HG03354 (cell line): ENCODE results near the gene ECI1.
"Not testable (repeated sequence)": the region's sequence is repeated elsewhere in the genome, so short reads cannot be mapped to it uniquely, and the experiment has no call there.

Experiments
- ATAC-seq: cut with Tn5 transposase; IDR thresholded peaks from one replicate; pipeline ENCODE4 v1.9.1; 2021; ENCODE audit warnings: mild to moderate bottlenecking; ENCODE audit not compliant: unreplicated experiment, poor library complexity, severe bottlenecking

The ECI1 gene

DNA sequence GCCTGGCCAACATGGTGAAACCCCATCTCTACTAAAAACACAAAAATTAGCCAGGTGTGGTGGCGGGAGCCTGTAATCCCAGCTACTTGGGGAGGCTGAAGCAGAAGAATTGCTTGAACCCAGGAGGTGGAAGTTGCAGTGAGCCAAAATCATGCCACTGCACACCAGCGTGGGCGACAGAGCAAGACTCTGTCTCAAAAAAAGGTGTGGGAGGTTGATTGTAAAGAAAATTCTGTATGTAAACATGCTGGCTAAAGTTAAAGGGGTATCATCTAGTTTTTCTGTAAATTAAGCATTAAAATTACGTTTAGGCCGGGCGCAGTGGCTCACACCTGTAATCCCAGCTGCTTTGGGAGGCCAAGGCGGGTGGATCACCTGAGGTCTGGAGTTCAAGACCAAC, 7.1 kb upstream of the ECI1 start:
- not testable (repeated sequence) for ATAC-seq

DNA sequence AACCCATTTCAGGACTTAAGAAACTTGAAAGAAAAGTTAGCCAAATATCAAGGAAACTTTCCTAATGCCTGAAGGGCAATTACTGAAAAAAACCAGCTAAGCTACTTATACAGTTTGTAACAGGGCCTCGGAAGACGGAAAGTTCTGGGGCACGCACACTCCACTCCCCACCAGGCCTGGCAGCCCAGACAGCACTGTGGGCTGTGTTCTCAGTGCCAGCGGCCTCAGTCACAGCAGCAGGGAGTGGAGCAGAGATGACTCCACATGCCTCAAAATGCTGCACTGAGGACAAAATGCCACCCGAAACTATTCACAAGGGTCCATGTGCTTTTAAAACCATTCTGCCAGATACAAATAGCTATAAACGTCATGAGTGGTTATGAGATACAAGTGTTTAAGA, 6.3 kb upstream of the ECI1 start:
- no peak for ATAC-seq

DNA sequence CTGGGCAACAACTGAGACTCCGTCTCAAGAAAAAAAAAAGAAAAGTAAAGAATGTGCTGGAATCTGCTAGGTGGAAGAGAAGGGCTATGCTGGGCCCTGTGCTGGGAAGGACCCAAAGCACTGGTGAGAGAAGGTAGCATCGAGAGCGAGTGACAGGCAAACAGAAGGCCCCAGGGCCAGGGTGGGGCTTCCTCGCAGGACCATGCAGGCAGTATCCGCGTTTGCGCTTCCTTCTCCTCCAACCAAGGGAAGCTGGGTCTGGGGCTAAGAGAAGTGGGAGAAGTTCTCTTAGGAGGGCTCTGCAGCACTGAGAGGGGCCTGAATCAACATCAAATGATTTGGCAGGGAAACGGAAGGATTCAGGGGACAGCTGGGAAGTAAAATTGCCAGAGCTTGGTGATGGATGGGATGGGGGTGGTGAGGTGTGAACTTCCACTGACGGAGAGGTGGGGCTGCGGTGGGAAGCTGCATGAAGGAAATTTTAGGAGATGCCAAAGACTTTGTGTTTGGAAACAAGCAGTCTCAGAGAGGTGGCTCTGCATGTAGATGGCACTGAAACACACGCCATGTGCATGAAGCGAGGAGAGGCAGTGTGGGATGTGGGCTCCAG, 5.2 kb upstream of the ECI1 start:
- no peak for ATAC-seq

DNA sequence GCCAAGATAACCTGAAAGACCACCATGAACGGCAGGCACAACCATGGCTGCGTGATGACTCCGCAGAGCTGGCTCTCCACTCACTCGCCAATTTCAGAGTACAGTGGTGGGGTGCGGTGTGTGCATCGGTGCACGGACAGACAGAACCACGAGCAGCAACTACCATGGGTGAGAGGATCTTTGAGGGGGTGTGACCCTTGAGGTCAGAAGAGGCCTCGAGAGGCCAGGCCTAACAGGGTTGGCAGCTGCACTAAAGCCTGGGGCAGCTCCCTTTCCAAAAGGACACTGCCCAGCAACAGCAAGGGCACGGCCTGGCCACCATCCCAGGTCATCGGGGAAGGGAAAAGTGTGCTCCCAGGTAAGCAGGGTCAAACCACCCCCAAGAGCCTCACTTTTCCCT, 1.9 kb upstream of the ECI1 start:
- ATAC-seq, result no peak

DNA sequence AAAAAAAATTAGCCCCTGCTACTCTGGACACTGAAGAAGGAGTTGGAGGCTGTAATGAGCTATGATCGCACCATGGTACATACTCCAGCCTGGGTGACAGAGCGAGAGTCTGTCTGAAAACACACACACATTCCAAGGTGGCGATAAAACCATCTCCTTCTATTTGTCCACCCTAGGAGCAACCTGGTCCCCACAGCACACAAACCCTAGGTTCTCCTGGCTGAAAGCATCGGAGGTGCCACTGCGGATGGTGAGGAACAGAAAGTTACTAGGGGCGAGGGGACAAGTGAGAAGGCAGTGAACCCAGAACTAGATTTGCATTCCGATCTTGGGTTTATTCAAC, 1.4 kb upstream of the ECI1 start:
- ATAC-seq, result no peak

DNA sequence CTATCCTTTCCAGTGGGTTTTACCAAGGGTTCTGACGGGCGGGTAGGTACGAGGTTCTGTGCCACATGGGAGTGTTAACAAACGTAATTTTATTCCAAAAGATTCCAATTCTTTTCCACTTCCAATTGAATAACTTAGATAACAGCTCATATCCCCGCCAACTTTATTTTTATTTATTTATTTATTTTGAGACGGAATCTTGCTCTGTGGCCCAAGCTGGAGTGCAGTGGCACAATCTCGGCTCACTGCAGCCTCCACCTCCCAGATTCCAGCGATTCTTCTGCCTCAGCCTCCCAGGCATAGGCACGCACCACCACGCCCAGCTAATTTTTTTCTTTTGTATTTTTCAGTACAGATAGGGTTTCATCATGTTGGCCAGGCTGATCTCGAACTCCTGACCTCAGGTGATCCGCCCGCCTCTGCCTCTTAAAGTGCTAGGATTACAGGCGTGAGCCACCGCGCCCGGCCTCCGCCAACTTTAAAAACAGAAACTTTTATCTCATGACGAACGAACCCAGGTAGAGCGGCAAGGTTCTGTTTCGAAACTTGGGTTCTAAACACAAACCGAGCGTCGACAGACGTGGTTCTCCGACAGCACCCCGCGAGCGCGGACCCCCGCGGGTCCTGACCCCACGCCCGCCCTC, 613 bp downstream of the ECI1 start:
- ATAC-seq, result no peak

DNA sequence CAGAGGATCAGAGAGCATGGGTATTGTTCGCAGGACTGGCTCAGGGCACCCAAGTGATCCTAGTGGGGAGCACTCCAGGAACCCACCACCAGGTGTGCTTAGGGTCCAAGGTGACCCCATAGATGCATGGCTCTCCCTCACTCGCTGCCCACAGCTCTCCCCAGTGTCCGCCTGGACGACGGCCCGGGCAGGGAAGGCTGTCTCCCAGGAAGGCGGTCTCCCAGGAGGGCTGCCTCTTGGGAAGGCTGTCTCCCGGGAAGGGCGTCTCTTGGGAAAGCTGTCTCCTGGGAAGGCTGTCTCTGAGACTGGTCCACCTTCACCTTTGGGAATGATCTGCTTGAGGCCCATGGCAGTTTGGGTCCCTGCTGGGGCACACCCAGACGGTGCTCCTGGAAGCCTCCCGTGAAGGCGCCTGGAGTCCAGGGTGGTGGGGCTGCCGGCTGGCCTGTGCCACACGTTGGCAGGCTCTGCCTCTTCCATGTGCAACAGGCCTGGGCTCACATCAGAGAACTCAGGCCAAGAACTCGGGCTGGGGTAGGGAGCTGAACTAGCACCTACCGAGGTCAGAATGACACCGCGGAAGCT, 5.0 kb downstream of the ECI1 start:
- no peak for ATAC-seq

DNA sequence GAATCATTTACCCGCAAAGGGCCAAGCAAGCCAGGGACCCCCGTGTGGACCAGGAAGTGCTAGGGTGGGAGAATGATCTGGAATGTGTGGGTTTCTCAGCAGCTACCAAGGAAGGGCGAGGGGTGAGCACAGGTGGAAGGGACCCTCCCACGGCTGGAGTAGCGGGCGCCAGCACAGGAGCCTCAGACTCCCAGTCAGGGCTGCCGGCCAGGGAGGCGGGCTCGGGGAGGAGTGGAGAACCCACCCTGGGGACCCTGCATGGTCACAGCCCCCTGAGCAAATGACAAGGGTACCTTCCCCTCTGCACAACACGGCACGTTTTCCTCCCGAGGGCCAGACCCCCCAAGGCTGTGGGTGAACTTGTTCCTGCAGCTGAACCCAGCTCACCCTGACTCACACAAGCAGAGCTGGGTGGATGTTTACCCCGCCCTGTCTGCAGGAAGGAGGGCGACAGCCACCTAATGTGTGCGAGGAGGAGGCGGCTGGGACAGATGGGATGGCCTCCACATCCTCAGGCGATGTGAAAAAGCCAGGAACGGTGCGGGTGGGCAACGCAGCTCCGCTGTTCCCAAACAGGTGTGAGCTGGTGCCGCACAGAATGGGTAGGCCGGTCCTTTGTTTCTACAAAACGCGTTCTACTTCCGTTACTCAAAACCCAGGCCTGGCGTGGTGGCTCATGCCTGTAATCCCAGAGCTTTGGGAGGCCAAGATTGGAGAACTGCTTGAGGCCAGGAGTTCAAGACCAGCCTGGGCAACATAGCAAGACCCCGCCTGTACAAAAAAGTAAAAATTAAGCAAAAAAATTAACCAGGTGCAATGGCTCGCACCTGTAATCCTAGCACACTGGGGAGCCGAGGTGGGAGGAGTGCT, 6.2 kb downstream of the ECI1 start:
- no peak for ATAC-seq

DNA sequence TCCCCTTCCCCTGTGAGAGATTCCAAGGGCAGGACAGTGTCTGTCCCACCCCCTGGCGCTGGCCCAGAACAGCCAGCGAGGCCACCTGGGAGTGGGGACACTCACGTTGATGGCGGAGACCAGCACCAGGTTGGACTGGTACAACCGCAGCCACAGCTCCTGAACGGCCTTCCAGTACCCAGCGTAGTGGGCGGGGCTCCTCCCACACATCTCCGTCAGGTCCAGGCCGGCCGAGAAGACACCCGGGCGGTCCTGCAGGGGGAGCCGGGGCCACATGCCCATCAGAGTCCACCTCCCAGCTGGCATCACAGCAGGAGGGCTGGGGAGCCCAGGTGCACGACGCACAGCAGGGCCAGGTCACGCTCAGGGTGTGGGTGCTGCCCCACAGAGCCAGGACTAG, 7.1 kb downstream of the ECI1 start:
- no peak for ATAC-seq

DNA sequence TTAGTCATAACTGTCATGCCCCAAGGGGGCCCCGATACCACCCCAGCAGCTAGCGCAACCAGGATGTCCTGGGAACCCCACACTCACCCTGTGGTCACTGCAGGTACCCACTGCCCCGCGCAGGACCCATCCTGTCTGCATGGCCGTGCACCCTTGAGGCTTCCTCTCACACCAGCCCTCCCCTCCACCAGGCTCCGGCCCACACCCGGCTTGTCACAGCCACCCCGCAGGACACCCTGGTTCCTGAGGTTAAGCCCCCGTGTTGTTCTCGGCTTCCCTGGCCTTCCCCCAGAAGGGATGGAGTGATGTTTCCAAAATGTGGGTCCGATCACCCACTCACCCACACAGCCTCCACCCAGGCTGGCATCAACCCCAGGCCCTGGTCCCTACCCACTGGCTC, 7.6 kb downstream of the ECI1 start:
- ATAC-seq, result no peak

DNA sequence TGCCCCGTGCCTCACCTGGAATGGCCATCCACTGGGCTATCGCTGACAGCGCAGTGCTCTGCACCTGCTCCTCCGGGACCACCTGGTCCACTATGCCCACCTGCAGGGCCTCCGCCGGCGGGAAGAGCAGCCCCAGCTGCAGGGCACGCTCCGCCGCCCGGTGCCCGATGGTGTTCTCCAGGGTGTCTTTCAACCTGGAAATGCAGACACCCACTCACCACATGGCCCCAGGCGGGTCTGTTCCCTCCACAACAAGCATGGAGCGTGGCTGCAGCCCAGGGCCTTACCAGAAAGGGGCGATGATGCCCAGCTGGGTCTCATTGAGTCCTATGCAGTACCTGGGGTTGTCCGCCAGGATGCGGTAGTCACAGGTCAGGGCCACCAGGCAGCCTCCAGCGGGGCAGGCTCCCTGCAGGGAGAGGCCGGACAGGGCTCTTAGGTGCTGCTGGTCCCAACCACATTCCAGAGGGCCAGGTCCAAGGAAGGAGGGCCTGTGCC, 8.3 kb downstream of the ECI1 start:
- no peak for ATAC-seq

DNA sequence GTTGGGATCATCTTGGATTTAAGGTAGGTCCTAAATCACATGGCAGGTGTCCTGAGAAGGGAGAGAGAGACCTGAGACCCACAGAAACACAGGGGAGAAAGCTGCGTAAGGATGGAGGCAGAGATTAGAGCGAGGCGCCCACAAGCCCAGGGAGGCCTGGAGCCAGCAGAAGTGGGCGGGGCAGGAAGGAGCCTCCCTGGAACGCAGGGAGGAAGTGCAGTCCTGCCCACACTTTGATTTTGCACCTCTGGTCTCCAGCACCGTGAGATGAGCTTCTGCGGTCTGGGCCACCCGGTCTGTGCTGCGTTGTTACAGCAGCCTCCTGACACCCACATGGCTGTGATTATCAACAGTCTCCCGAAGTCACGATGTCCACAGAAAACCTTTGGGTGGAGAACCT, 8.8 kb downstream of the ECI1 start:
- ATAC-seq, result no peak

DNA sequence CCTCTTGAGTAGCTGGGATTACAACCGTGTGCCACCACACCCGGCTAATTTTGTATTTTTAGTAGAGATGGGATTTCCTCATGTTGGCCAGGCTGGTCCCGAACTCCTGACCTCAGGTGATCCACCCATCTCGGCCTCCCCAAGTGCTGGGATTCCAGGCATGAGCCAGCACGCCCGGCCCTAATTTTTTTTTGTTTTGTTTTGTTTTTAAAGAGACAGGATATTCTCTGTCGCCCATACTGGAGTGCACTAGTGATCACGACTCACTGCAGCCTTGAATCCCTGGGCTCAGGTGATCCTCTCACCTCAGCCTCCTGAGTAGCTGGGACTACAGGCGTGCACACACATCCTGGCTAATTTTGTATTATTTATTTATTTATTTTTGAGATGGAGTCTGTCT, 11.1 kb downstream of the ECI1 start:
- not testable (repeated sequence) for ATAC-seq

DNA sequence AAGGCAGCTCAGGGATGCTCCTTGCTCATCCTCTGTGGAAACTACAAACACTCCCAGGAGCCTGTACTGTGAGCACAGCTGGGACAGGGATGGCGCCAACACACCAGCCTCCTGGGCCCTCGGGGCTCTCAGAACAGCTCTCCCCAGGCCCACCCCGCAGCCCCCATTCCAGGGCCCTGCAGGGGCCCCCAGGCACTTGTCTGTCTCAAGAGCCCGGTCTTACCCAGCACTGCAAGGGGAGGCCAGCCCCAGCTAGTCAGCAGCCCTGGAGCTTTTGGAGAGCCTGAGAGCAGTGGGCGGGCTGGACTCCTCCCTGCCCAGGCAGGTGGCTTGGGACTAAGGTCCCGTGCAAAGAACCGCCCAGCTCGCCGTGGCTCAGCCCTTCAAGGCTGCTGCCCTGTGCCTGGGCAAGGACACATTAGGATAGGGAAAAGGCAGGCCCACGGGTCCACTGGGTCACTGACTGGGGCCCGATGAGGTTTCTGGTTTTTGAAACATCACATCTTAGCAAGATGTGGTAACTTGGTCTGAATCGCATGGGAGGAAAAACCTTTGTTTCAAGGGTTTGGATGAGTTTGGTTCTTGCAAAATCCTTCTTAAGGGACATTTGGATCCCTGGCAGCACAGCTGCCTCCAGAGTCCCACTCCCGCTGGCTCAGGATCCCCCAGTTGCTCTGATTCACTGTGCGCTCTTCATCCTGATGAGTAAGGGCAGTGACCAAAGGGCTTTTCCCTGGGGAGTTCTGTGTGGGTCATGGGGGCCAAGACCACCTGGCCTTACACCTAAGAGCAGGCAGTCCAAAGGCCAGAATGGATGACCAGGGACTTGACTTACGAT, 12.3 kb downstream of the ECI1 start:
- no peak for ATAC-seq

DNA sequence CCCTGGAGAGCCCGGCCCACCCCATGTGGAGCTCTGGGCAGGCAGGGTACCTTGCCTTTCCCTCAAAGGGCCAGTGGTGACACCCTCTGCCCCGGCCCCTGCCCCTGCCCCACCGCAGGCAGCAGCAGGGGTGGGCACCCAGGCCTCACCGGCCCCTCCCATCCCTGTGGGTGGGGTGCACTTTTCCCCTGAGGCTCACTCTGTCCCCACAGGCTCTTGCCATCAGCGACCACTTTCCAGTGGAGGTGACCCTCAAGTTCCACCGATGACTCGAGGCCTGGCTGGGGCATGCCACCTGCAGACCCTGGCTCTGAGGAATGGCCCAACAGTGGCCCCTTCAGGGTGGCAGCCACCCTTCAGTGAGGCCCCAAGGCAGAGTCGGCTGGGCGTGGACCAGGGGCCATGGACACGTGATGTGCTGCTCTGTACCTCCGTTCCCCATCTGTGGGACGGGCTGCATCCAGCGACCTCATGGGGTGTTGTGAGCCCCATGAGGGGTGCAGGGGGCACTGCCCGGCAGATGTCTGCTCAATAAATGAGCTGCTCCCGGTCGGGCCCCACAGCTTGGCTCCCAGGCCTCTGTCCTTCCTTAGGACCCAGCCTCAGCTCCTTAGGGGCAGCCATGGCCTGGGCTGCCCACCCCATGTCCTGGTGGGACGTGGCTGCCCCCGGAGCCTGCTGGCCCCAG, 13.1 kb downstream of the ECI1 start:
- no peak for ATAC-seq

DNA sequence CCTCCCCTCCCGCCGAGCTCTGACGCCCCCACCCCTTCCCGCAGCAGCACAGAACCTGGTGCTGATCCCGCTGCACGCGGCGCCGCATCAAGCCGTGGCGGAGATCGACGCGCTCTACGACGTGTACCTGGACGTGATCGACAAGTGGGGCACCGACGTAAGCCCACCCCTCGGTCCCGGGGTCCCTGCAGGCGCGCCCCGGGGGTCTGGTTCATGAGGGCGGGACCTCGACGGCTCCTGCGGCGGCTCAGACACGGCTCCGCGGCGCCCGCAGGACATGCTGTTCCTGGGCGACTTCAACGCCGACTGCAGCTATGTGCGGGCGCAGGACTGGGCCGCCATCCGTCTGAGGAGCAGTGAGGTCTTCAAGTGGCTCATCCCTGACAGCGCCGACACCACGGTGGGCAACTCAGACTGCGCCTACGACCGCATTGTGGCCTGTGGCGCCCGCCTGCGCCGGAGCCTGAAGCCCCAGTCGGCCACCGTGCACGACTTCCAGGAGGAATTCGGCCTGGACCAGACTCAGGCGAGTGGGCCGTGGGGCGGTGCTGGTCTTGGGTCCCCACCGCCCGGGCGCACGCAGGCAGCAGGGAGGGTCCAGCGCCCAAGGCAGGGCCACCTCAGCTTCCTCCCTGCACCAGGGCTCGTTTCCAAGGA, 13.8 kb downstream of the ECI1 start:
- no peak for ATAC-seq

DNA sequence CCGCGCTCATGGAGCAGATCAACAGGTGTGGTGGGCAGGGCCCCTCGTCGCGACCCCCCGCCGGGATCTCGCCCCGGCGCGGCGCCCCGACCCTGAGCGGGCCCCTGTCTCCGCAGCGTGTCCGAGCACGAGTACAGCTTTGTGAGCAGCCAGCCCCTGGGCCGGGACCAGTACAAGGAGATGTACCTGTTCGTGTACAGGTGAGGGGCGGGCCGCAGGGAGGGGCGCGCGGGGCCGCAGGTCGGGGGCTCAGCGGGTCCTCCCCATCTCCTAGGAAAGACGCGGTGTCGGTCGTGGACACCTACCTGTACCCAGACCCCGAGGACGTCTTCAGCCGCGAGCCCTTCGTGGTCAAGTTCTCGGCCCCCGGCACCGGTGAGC, 14.3 kb downstream of the ECI1 start:
- no peak for ATAC-seq

DNA sequence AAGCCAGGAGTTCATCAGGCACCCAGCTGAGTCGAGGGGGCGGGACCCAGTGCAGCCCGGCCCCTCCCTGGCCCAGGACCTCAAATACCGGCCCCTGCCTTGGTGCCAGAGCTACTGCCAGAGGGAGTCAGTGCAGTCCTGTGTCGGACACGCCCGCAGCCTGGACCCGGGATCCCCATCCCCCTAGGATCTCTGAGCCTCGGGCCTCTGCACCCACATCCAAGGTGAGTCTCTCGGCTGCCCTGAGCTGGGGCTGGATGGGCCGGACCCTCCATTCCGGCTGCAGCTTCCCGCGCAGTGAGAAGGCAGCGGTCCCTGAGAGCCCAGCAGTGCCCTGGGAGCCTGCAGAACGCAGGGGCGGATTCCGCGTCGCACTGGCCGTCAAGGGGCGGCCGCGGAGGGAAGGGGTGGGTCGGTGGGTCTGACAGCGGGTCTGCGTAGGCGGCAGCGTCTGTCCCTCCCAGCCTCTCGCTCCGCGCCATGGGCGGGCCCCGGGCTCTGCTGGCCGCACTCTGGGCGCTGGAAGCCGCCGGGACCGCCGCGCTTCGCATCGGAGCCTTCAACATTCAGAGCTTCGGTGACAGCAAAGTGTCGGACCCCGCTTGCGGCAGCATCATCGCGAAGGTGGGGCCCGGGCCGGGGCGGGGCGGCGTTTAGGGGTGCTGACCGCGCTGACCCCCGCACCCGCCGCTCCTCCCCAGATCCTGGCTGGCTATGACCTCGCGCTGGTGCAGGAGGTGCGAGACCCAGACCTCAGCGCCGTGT, 14.9 kb downstream of the ECI1 start, which contains the start of gene DNASE1L2:
TSS of gene DNASE1L2 (plus strand) at position 108 of the 765 bp plus-strand sequence. CDS start at position 481, 373 bp downstream.
- ATAC-seq, result no peak
